Osteocyte (in vitro differentiated cells): ENCODE measurements around the gene GPC6. TPM values are rescaled to one million over a fixed set of nuclear protein-coding genes. Genes with fewer than 3 reads are reported as not detected.

Experiments used
- DNase-seq: peaks from one replicate; pipeline ENCODE4 v3.0.0; 2021; ENCODE audit warnings: mixed read lengths; ENCODE audit not compliant: unreplicated experiment; ENCODE audit errors: extremely low spot score
- H3K27ac Mint-ChIP-seq: one replicate; pipeline ENCODE4 v1.8.0; 2021; ENCODE audit warnings: mild to moderate bottlenecking, mixed read lengths; ENCODE audit not compliant: unreplicated experiment
- H3K27me3 Mint-ChIP-seq: one replicate; pipeline ENCODE4 v1.8.0; 2021; ENCODE audit warnings: mixed read lengths; ENCODE audit not compliant: unreplicated experiment
- H3K36me3 Mint-ChIP-seq: one replicate; pipeline ENCODE4 v1.8.0; 2021; ENCODE audit warnings: mixed read lengths; ENCODE audit not compliant: unreplicated experiment
- H3K4me1 Mint-ChIP-seq: one replicate; pipeline ENCODE4 v1.8.0; 2021; ENCODE audit warnings: mixed read lengths; ENCODE audit not compliant: unreplicated experiment
- H3K4me3 Mint-ChIP-seq: one replicate; pipeline ENCODE4 v1.8.0; 2021; ENCODE audit warnings: mild to moderate bottlenecking, moderate library complexity, mixed read lengths; ENCODE audit not compliant: unreplicated experiment
- H3K9me3 Mint-ChIP-seq: one replicate; pipeline ENCODE4 v1.8.0; 2021; ENCODE audit warnings: mixed read lengths; ENCODE audit not compliant: unreplicated experiment
- total RNA-seq: library from RNA; stranded (reverse); gene quantifications from 2 replicates; pipeline ENCODE4 v1.2.1, GENCODE V29; 2021
- TF ChIP-seq, protein P1 (sequence below): fragments of 200-600 bp; sonication (generic); IDR thresholded peaks from 2 replicates; pipeline ENCODE4 v1.5.0; 2021; ENCODE audit warnings: antibody characterized with exemption, mild to moderate bottlenecking, moderate library complexity

Gene GPC6
- total RNA-seq, 1 donor from 2014 or later: 125 TPM

DNA sequence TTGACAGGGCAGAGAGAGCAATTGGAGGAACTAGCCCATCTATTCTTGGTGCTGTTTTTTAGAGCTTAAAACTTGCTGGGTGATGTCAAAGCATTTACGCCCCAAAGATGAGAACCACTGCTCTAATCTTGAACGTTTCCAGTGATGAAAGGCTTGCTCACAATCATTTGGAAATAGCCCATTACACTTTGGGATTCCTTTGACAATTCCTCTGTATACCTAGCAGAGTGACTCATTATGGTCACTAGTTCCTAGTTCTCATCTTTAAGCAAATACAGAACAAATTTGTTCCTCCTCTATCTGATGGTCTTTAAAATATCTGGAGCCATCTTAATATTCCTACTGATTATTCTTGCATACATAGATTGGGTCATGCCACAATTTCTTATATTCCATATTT lies 112.3 kb downstream of the GPC6 start:
- H3K36me3 Mint-ChIP-seq: peaks cover 12% of the 10 kb centered on the region
- no peak for DNase-seq
- TF ChIP-seq, protein P1, sequence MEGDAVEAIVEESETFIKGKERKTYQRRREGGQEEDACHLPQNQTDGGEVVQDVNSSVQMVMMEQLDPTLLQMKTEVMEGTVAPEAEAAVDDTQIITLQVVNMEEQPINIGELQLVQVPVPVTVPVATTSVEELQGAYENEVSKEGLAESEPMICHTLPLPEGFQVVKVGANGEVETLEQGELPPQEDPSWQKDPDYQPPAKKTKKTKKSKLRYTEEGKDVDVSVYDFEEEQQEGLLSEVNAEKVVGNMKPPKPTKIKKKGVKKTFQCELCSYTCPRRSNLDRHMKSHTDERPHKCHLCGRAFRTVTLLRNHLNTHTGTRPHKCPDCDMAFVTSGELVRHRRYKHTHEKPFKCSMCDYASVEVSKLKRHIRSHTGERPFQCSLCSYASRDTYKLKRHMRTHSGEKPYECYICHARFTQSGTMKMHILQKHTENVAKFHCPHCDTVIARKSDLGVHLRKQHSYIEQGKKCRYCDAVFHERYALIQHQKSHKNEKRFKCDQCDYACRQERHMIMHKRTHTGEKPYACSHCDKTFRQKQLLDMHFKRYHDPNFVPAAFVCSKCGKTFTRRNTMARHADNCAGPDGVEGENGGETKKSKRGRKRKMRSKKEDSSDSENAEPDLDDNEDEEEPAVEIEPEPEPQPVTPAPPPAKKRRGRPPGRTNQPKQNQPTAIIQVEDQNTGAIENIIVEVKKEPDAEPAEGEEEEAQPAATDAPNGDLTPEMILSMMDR: no peak
- H3K4me3 Mint-ChIP-seq: no peak overlapping the region
- H3K9me3 Mint-ChIP-seq: peaks cover 5% of the 10 kb centered on the region
- no peaks in the 10 kb centered on the region for H3K27me3 Mint-ChIP-seq
- peaks cover 2% of the 10 kb centered on the region for H3K4me1 Mint-ChIP-seq
- no peak overlapping the region for H3K27ac Mint-ChIP-seq

- Mint-ChIP-seq H3K36me3 (peaks cover 10% of the 10 kb centered on the region), H3K27ac (no peak overlapping the region), H3K4me1 (peaks cover 2% of the 10 kb centered on the region), H3K27me3 (no peaks in the 10 kb centered on the region), H3K4me3 (no peak overlapping the region), H3K9me3 (peaks cover 5% of the 10 kb centered on the region)
- DNase-seq: no peak
- TF ChIP-seq, protein P1: no peak
Measured at GRCh38 chr13:93339550-93339949, 112.9 kb downstream of the GPC6 start.

DNA sequence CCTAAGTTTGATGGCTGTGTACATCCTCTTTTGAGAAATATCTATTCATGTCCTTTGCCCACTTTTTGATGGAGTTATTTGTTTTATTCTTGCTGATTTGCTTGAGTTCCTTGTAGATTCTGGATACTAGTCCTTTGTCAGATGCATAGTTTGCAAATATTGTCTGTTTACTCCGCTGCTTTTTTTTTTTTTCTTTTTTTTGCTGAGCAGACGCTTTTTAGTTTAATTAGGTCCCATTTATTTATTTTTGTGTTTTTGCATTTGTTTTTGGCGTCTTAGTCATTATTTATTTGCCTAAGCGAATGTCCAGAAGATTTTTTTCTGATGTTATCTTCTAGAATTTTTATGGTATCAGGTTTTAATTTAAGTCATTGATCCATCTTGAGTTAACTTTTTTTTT lies 114.9 kb downstream of the GPC6 start:
- H3K4me3 Mint-ChIP-seq: no peak overlapping the region
- TF ChIP-seq, protein P1: no peak
- H3K27ac Mint-ChIP-seq: no peak overlapping the region
- no peak for DNase-seq
- H3K27me3 Mint-ChIP-seq: no peaks in the 10 kb centered on the region
- H3K4me1 Mint-ChIP-seq: peaks cover 8% of the 10 kb centered on the region
- peaks cover 7% of the 10 kb centered on the region for H3K36me3 Mint-ChIP-seq
- no peaks in the 10 kb centered on the region for H3K9me3 Mint-ChIP-seq

GRCh38 chr13:93343097-93343496 lies 116.5 kb downstream of the GPC6 start:
- Mint-ChIP-seq H3K27me3 (no peaks in the 10 kb centered on the region), H3K36me3 (peaks cover 15% of the 10 kb centered on the region), H3K4me1 (peaks cover 8% of the 10 kb centered on the region), H3K4me3 (no peak overlapping the region), H3K9me3 (peaks cover 9% of the 10 kb centered on the region), H3K27ac (no peak overlapping the region)
- DNase-seq: no peak
- TF ChIP-seq, protein P1: no peak

DNA sequence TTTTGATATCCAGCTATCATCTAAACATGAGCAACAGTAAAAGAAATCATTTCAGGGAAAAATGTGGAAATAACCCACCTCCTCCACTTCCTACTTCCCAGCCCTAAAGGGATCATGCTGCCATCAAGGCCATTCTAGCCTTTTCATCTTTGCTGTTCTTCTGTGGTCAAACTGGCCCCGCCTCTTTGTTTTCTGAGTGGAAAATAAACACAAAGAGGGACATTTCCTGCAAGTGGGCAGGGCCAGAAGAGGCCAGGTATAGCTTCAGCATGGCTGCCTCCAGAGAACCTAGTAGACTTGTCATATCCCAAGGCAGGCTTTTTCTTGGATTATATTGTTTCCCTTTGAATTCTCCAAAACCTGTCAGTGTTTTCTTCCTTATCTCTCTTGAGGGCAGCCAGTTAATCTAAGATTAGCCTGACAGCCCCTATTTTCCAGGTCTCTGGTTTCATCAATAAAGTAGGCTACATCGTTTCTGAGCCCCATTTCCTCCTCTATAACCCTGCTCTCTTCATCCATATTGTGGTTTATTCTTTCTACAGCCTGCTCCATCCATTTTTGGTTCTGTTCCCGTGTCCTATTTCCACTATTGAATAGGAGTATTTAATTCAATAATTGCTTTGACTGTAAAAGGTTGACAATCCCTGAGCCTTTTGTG lies 117.6 kb downstream of the GPC6 start:
- TF ChIP-seq, protein P1: no peak
- Mint-ChIP-seq H3K27ac (no peak overlapping the region), H3K4me3 (no peak overlapping the region), H3K27me3 (no peaks in the 10 kb centered on the region), H3K9me3 (peaks cover 16% of the 10 kb centered on the region), H3K4me1 (peaks cover 8% of the 10 kb centered on the region), H3K36me3 (peaks cover 13% of the 10 kb centered on the region)
- no peak for DNase-seq
